ENCODE results near the gene CASP5. TPM values are rescaled to one million over a fixed set of nuclear protein-coding genes. Genes with fewer than 3 reads are reported as not detected.

CASP5 gene
- polyA plus RNA-seq, 1 donor from 2014 or later, result not detected

GRCh38 chr11:104995001-104995408, 28.0 kb downstream of the CASP5 start:
- H3K36me3 ChIP-seq (ENCODE audit: insufficient read depth, low read length), result no peaks in the 10 kb centered on the region
- no peaks in the 10 kb centered on the region for H3K27me3 ChIP-seq (ENCODE audit: insufficient read depth, low read depth, low read length)
- H2AFZ ChIP-seq (ENCODE audit: low read depth, low read length), result no peak overlapping the region
- H3K27ac ChIP-seq (ENCODE audit: low read length), result no peak overlapping the region
- H3K9ac ChIP-seq (ENCODE audit: low read length), result no peak overlapping the region
- no peak overlapping the region for H3K4me3 ChIP-seq (ENCODE audit: low read length)
- TF ChIP-seq CTCF (IDR thresholded peaks at IDR 0.05; ENCODE audit: poor library complexity, severe bottlenecking) (no peak), RAD21 (conservative IDR thresholded peaks at IDR 0.05) (no peak), EP300 (conservative IDR thresholded peaks at IDR 0.05; ENCODE audit: poor library complexity, severe bottlenecking) (no peak), TAF1 (IDR thresholded peaks at IDR 0.05; ENCODE audit: low read depth) (no peak), POLR2AphosphoS5 (IDR thresholded peaks at IDR 0.05) (no peak), REST (IDR thresholded peaks at IDR 0.05; ENCODE audit: borderline replicate concordance) (no peak), MXI1 (conservative IDR thresholded peaks at IDR 0.05; ENCODE audit: poor library complexity, severe bottlenecking) (no peak), EZH2 (IDR thresholded peaks at IDR 0.05; ENCODE audit: borderline replicate concordance, insufficient read depth, low read length, poor library complexity, severe bottlenecking) (no peak), SMC3 (conservative IDR thresholded peaks at IDR 0.05; ENCODE audit: poor library complexity) (no peak)
- H3F3A ChIP-seq (ENCODE audit: insufficient read depth, low read length, poor library complexity, severe bottlenecking), result no peaks in the 10 kb centered on the region
- no peaks in the 10 kb centered on the region for H4K20me1 ChIP-seq (ENCODE audit: insufficient read depth)
- no peaks in the 10 kb centered on the region for H3K9me2 ChIP-seq (ENCODE audit: insufficient read depth, low read length)
- no peaks in the 10 kb centered on the region for H3K9me3 ChIP-seq (ENCODE audit: low read length)
- no peaks in the 10 kb centered on the region for H3K79me2 ChIP-seq (replicated peaks; ENCODE audit: insufficient read depth, low read length)
- no peak overlapping the region for H3K4me2 ChIP-seq (ENCODE audit: low read length)

GRCh38 chr11:104992781-104993180, 30.2 kb downstream of the CASP5 start:
- no peak overlapping the region for H3K9ac ChIP-seq (ENCODE audit: low read length)
- no peaks in the 10 kb centered on the region for H3K79me2 ChIP-seq (replicated peaks; ENCODE audit: insufficient read depth, low read length)
- H3K36me3 ChIP-seq (ENCODE audit: insufficient read depth, low read length), result no peaks in the 10 kb centered on the region
- no peaks in the 10 kb centered on the region for H3K9me2 ChIP-seq (ENCODE audit: insufficient read depth, low read length)
- no peaks in the 10 kb centered on the region for H3K27me3 ChIP-seq (ENCODE audit: insufficient read depth, low read depth, low read length)
- no peak overlapping the region for H3K4me2 ChIP-seq (ENCODE audit: low read length)
- H3F3A ChIP-seq (ENCODE audit: insufficient read depth, low read length, poor library complexity, severe bottlenecking), result no peaks in the 10 kb centered on the region
- H2AFZ ChIP-seq (ENCODE audit: low read depth, low read length), result no peak overlapping the region
- no peaks in the 10 kb centered on the region for H3K9me3 ChIP-seq (ENCODE audit: low read length)
- no peak for TF ChIP-seq REST (IDR thresholded peaks at IDR 0.05; ENCODE audit: borderline replicate concordance)
- H3K4me3 ChIP-seq (ENCODE audit: low read length), result no peak overlapping the region
- no peak overlapping the region for H3K27ac ChIP-seq (ENCODE audit: low read length)
- H4K20me1 ChIP-seq (ENCODE audit: insufficient read depth), result no peaks in the 10 kb centered on the region
